ENCODE results near the gene BMAL1.

GRCh38 chr11:13283636-13284035 is 6.0 kb downstream of the BMAL1 start:
- TF ChIP-seq CTCF (conservative IDR thresholded peaks at IDR 0.05; ENCODE audit: low read depth, low read length) (no peak), POLR2A (IDR thresholded peaks at IDR 0.05; ENCODE audit: low read depth, low read length) (no peak), RAD21 (IDR thresholded peaks at IDR 0.05; ENCODE audit: low read length) (no peak), CEBPB (IDR thresholded peaks at IDR 0.05; ENCODE audit: low read depth, low read length) (no peak), MXI1 (IDR thresholded peaks at IDR 0.05; ENCODE audit: borderline replicate concordance, low read depth, low read length) (no peak), NFE2L2 (IDR thresholded peaks at IDR 0.05; ENCODE audit: low read depth, low read length) (no peak), BHLHE40 (IDR thresholded peaks at IDR 0.05; ENCODE audit: low read depth, low read length) (no peak), CHD1 (IDR thresholded peaks at IDR 0.05; ENCODE audit: low read depth, low read length) (no peak), USF2 (IDR thresholded peaks at IDR 0.05; ENCODE audit: low read depth, low read length) (no peak), FOS (IDR thresholded peaks at IDR 0.05; ENCODE audit: low read depth, low read length) (no peak), RFX5 (IDR thresholded peaks at IDR 0.05; ENCODE audit: low read depth, low read length) (no peak), MAZ (IDR thresholded peaks at IDR 0.05; ENCODE audit: borderline replicate concordance, low read depth, low read length) (no peak)

Measured in IMR-90 (cell line).